Kidney (tissue), 14 donors: ENCODE results near the gene CHRNE. TPM values are rescaled to one million over a fixed set of nuclear protein-coding genes. Genes with fewer than 3 reads are reported as not detected.

Experiments
- DNase-seq, 5 donors: peaks; one replicate each; pipeline ENCODE4 v3.0.0-alpha.2; 2013 to 2020
- FAIRE-seq: peaks from 2 replicates; lab custom pipeline; 2012; peaks lifted over from hg19 to GRCh38; lab: Jason Lieb, UNC
- H3K27ac ChIP-seq, 2 donors: one replicate each; pipeline ENCODE4 v1.7.0; 2013; ENCODE audit warnings: low read depth in 2 of 2, low read length in 2 of 2, inconsistent platforms in 1 of 2
- H3K27me3 ChIP-seq: one replicate; pipeline ENCODE4 v1.7.1; 2013; ENCODE audit warnings: low read length, inconsistent platforms; ENCODE audit not compliant: control insufficient read depth, insufficient read depth
- H3K36me3 ChIP-seq, 3 donors: one replicate each; pipeline versions ENCODE4 v1.7.0 to v1.7.1; 2013; ENCODE audit warnings: low read length in 3 of 3, control low read depth in 1 of 3, inconsistent platforms in 1 of 3; ENCODE audit not compliant: insufficient read depth in 3 of 3, control insufficient read depth in 2 of 3
- H3K4me1 ChIP-seq, 3 donors: one replicate each; pipeline versions ENCODE4 v1.7.0 to v1.7.1; 2013; ENCODE audit warnings: low read length in 3 of 3, inconsistent platforms in 1 of 3, low read depth in 1 of 3; ENCODE audit not compliant: control insufficient read depth in 2 of 3, insufficient read depth in 2 of 3
- H3K4me3 ChIP-seq, 3 donors: one replicate each; pipeline versions ENCODE4 v1.7.0 to v1.8.1; 2013; ENCODE audit warnings: low read length in 3 of 3, control low read depth in 1 of 3, inconsistent platforms in 1 of 3
- H3K9ac ChIP-seq, 3 donors: one replicate each; pipeline versions ENCODE4 v1.7.0 to v1.7.1; 2013; ENCODE audit warnings: low read length in 3 of 3, control low read depth in 1 of 3, inconsistent platforms in 1 of 3
- H3K9me3 ChIP-seq, 3 donors: one replicate each; pipeline versions ENCODE4 v1.7.0 to v1.7.1; 2013; ENCODE audit warnings: low read length in 3 of 3, control low read depth in 1 of 3, inconsistent platforms in 1 of 3; ENCODE audit not compliant: control insufficient read depth in 2 of 3, insufficient read depth in 1 of 3
- intact Hi-C: fragments of 100-400 bp; cut with DNase I; formaldehyde crosslinking; loops from one replicate; pipeline ENCODE4 v1.11.1; 2022
- polyA plus RNA-seq: library from polyadenylated mRNA; stranded (reverse); fragments of 350-450 nt; fragmentation: Illumina TruSeq; extraction: RNeasy Lipid Tissue Mini Kit (QIAGEN cat#74804); gene quantifications from one replicate; pipeline ENCODE4 v1.2.3, GENCODE V29; 2014; ENCODE audit warnings: low read depth, low replicate concordance; ENCODE audit not compliant: insufficient read depth
- total RNA-seq: library from RNA; stranded (reverse); fragmentation: NEBNext Ultra II Directional; extraction: Animal tissue kit (Norgen Biotek cat#: 25700); gene quantifications from one replicate; pipeline ENCODE4 v1.2.1, GENCODE V29; 2021
- TF ChIP-seq, protein P1 (sequence below): IDR thresholded peaks from 3 replicates; pipeline ENCODE4 v1.5.1; 2012; ENCODE audit warnings: mild to moderate bottlenecking, moderate library complexity, borderline replicate concordance; ENCODE audit not compliant: insufficient read depth; ENCODE audit errors: extremely low read depth
- donor health status: control.
- donor health status: control.
- donor health status: control.
- donor health status: control.
- donor health status: control.
- donor health status: DM: yes; HTN: yes; CAD: no.
- donor health status: Normal renal cell carcinoma (clear cell type).

CHRNE gene
- total and polyA plus RNA-seq, 2 donors from 2014 or later: 0.82 to 1.3 TPM

DNA sequence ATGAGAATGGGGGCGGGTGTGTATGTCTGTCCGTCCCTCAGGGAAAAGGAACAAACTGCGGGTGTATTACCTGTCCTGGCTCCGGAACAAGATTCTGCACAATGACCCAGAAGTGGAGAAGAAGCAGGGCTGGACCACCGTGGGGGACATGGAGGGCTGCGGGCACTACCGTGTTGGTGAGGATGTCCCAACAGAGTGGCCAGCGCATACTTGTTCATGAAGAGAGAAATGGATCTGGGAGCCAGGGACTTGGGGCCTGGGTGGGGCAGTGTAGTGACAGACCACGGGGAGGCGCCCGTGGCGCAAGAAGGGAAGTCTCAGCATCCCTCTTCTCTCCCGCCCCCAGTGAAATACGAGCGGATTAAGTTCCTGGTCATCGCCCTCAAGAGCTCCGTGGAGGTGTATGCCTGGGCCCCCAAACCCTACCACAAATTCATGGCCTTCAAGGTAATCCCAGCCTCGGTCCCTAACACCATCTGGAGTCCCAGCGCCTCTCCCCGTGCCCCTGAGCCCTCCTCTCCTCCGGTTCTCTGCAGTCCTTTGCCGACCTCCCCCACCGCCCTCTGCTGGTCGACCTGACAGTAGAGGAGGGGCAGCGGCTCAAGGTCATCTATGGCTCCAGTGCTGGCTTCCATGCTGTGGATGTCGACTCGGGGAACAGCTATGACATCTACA is 7.1 kb downstream of the CHRNE start:
- FAIRE-seq: no peak
- TF ChIP-seq, protein P1, sequence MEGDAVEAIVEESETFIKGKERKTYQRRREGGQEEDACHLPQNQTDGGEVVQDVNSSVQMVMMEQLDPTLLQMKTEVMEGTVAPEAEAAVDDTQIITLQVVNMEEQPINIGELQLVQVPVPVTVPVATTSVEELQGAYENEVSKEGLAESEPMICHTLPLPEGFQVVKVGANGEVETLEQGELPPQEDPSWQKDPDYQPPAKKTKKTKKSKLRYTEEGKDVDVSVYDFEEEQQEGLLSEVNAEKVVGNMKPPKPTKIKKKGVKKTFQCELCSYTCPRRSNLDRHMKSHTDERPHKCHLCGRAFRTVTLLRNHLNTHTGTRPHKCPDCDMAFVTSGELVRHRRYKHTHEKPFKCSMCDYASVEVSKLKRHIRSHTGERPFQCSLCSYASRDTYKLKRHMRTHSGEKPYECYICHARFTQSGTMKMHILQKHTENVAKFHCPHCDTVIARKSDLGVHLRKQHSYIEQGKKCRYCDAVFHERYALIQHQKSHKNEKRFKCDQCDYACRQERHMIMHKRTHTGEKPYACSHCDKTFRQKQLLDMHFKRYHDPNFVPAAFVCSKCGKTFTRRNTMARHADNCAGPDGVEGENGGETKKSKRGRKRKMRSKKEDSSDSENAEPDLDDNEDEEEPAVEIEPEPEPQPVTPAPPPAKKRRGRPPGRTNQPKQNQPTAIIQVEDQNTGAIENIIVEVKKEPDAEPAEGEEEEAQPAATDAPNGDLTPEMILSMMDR: no peak

DNA sequence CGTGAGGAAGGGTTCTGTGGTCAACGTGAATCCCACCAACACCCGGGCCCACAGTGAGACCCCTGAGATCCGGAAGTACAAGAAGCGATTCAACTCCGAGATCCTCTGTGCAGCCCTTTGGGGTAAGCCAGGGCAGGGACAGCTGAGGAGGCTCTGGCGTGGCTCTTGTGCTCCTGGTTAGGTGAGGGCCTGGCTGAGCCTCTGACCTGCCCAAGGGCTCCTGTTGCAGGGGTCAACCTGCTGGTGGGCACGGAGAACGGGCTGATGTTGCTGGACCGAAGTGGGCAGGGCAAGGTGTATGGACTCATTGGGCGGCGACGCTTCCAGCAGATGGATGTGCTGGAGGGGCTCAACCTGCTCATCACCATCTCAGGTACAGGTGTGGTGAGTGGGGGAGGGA is 7.8 kb downstream of the CHRNE start:
- Histone ChIP-seq H3K36me3 (peaks cover 0 to 36% (median 27%) of the 10 kb centered on the region in 3 donors), H3K27me3 (peaks cover 2% of the 10 kb centered on the region), H3K4me3 (no peak overlapping the region), H3K4me1 (peaks cover 0 to 13% (median 0%) of the 10 kb centered on the region in 3 donors), H3K27ac (no peak overlapping the region), H3K9me3 (no peaks in the 10 kb centered on the region), H3K9ac (no peak overlapping the region)
- DNase-seq (no peak), FAIRE-seq (no peak)
- TF ChIP-seq, protein P1: no peak
- intact Hi-C loops: no loop called here

More for the DNA sequence above, 7.1 kb downstream of the CHRNE start:
- peaks cover 0 to 14% (median 0%) of the 10 kb centered on the region in 3 donors for H3K4me1 ChIP-seq
- DNase-seq: peak in 1 of 5 donors; percentile 55
- peaks cover 0 to 30% (median 20%) of the 10 kb centered on the region in 3 donors for H3K36me3 ChIP-seq
- H3K9me3 ChIP-seq: no peaks in the 10 kb centered on the region
- H3K9ac ChIP-seq: no peak overlapping the region
- H3K27me3 ChIP-seq: peaks cover 2% of the 10 kb centered on the region
- no peak overlapping the region for H3K27ac ChIP-seq
- intact Hi-C loops: no loop called here
- H3K4me3 ChIP-seq: no peak overlapping the region

DNA sequence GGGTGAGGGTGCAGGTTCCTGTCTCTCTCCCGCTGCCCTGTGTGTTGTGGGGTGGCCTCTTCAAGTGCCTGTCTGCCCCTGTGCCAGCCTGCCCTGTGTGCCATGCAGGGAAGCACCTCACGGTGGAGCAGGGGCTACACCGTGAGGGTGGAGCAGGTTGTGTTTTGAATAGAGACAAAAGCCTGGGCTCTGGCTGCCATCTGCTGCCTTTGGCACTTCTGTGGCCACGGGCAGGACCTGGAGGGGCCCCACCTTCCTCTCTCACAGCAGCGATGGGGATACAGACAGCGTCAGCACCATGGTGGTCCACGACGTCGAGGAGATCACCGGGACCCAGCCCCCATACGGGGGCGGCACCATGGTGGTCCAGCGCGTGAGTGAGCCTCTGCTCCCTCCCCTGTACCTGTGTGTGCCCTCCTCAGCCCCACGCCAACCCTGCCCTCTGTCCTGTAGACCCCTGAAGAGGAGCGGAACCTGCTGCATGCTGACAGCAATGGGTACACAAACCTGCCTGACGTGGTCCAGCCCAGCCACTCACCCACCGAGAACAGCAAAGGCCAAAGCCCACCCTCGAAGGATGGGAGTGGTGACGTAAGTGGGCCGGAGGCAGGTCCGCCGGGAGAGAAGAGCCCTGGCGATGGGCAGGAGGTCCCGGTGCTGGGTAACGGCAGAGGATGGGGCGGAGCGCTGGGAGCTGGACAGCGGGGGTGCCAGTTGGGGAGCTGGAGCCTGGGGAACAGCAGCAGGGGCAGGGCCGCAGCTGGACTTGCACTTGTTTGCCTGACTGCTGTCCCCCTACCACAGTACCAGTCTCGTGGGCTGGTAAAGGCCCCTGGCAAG is 9.0 kb downstream of the CHRNE start:
- intact Hi-C loops: no loop called here

More for the DNA sequence above, 9.0 kb downstream of the CHRNE start:
- H3K9ac ChIP-seq: no peak overlapping the region
- H3K9me3 ChIP-seq: no peaks in the 10 kb centered on the region
- TF ChIP-seq, protein P1: no peak
- FAIRE-seq (no peak), DNase-seq (no peak)
- H3K4me1 ChIP-seq: peaks cover 0 to 9% (median 0%) of the 10 kb centered on the region in 3 donors
- no peaks in the 10 kb centered on the region for H3K27me3 ChIP-seq
- H3K36me3 ChIP-seq: peaks cover 0 to 36% (median 27%) of the 10 kb centered on the region in 3 donors
- H3K27ac ChIP-seq: no peak overlapping the region
- H3K4me3 ChIP-seq: no peak overlapping the region
